Tibial artery (tissue), 4 donors: ENCODE measurements around the gene ZFYVE21.

ENCODE experiments used
- DNase-seq, 2 donors: peaks; one replicate each; pipeline ENCODE4 v3.0.0-alpha.2; 2019
- H3K27ac ChIP-seq, 2 donors: fragments of 200-600 bp; sonication (generic) in 1 of 2; 1 replicate in 1 of 2; 2 replicates in 1 of 2; pipeline ENCODE4 v1.5.1; 2018 to 2019; ENCODE audit warnings: mild to moderate bottlenecking in 1 of 2
- H3K27me3 ChIP-seq, 2 donors: fragments of 200-600 bp; sonication (generic) in 1 of 2; one replicate each; pipeline versions ENCODE4 v1.5.1 to v1.6.0; 2016 to 2019
- H3K36me3 ChIP-seq, 3 donors: fragments of 200-600 bp; sonication (generic) in 2 of 3; one replicate each; pipeline ENCODE4 v1.5.1; 2016 to 2019; ENCODE audit warnings: mild to moderate bottlenecking in 2 of 3
- H3K4me1 ChIP-seq, 4 donors: fragments of 200-600 bp; sonication (generic) in 2 of 4; 1 replicate in 3 of 4; 2 replicates in 1 of 4; pipeline ENCODE4 v1.5.1; 2016 to 2019
- H3K4me3 ChIP-seq, 2 donors: fragments of 200-600 bp; sonication (generic) in 1 of 2; 1 replicate in 1 of 2; 2 replicates in 1 of 2; pipeline ENCODE4 v1.5.1; 2018 to 2019; ENCODE audit warnings: mild to moderate bottlenecking in 2 of 2
- H3K9me3 ChIP-seq, 3 donors: fragments of 200-600 bp; sonication (generic) in 1 of 3; one replicate each; pipeline ENCODE4 v1.5.1; 2016 to 2019
- CTCF ChIP-seq, 2 experiments: fragments of 200-600 bp in 1 of 2; fragments of 450-650 bp in 1 of 2; IDR thresholded peaks; one replicate each; pipeline ENCODE4 v1.5.1; 2017 to 2019; ENCODE audit warnings: antibody characterized with exemption in 2 of 2, mild to moderate bottlenecking in 1 of 2, moderate library complexity in 1 of 2
- intact Hi-C: fragments of 100-400 bp; cut with DNase I; formaldehyde crosslinking; loops from one replicate; pipeline ENCODE4 v1.15.0; 2023; ENCODE audit warnings: low total_unique reads

Gene ZFYVE21

GRCh38 chr14:103725001-103725682 lies 9.5 kb downstream of the ZFYVE21 start:
- TF ChIP-seq CTCF (IDR thresholded peaks at IDR 0.05) = no peak
- Histone ChIP-seq H3K27me3 (no peaks in the 10 kb centered on the region), H3K4me3 (no peak overlapping the region), H3K36me3 (peaks cover 21 to 39% (median 38%) of the 10 kb centered on the region in 3 donors), H3K27ac (peak overlapping the region; percentile 86 to 91), H3K4me1 (peaks cover 3 to 77% (median 52%) of the 10 kb centered on the region in 4 donors), H3K9me3 (no peaks in the 10 kb centered on the region)
- intact Hi-C loops = no loop called here
- no peak for DNase-seq

- no peak for DNase-seq
- intact Hi-C loops = no loop called here
- Histone ChIP-seq H3K36me3 (peaks cover 28 to 45% (median 45%) of the 10 kb centered on the region in 3 donors), H3K27me3 (no peaks in the 10 kb centered on the region), H3K9me3 (no peaks in the 10 kb centered on the region), H3K4me1 (peaks cover 3 to 83% (median 49%) of the 10 kb centered on the region in 4 donors), H3K27ac (peak overlapping the region; percentile 86 to 91), H3K4me3 (no peak overlapping the region)
- TF ChIP-seq CTCF (IDR thresholded peaks at IDR 0.05) = no peak
These were observed 10.3 kb downstream of the ZFYVE21 start for GRCh38 chr14:103725739-103726395.

- Histone ChIP-seq H3K9me3 (no peaks in the 10 kb centered on the region), H3K4me3 (no peak overlapping the region), H3K27ac (peak overlapping the region; percentile 86 to 91), H3K27me3 (no peaks in the 10 kb centered on the region), H3K36me3 (peaks cover 29 to 51% (median 47%) of the 10 kb centered on the region in 3 donors), H3K4me1 (peaks cover 3 to 77% (median 46%) of the 10 kb centered on the region in 4 donors)
- no peak for DNase-seq
- no peak for TF ChIP-seq CTCF (IDR thresholded peaks at IDR 0.05)
- intact Hi-C loops = no loop called here
These were observed 10.9 kb downstream of the ZFYVE21 start for GRCh38 chr14:103726474-103726873.

GRCh38 chr14:103727313-103727980 lies 11.8 kb downstream of the ZFYVE21 start:
- Histone ChIP-seq H3K9me3 (no peaks in the 10 kb centered on the region), H3K27ac (no peak overlapping the region), H3K27me3 (no peaks in the 10 kb centered on the region), H3K36me3 (peaks cover 39 to 61% (median 57%) of the 10 kb centered on the region in 3 donors), H3K4me3 (no peak overlapping the region), H3K4me1 (peaks cover 3 to 67% (median 40%) of the 10 kb centered on the region in 4 donors)
- intact Hi-C loops = no loop called here
- no peak for TF ChIP-seq CTCF (IDR thresholded peaks at IDR 0.05)
- DNase-seq = no peak

GRCh38 chr14:103728141-103728540 lies 12.5 kb downstream of the ZFYVE21 start:
- DNase-seq = no peak
- Histone ChIP-seq H3K9me3 (no peaks in the 10 kb centered on the region), H3K27ac (no peak overlapping the region), H3K4me3 (no peak overlapping the region), H3K36me3 (peaks cover 45 to 68% (median 64%) of the 10 kb centered on the region in 3 donors), H3K4me1 (peaks cover 3 to 60% (median 33%) of the 10 kb centered on the region in 4 donors), H3K27me3 (no peaks in the 10 kb centered on the region)
- TF ChIP-seq CTCF (IDR thresholded peaks at IDR 0.05) = no peak
- intact Hi-C loops = no loop called here
